ENCODE measurements around the gene FASN. TPM values are rescaled to one million over a fixed set of nuclear protein-coding genes. Genes with fewer than 3 reads are reported as not detected.

Gene FASN
- total and polyA plus RNA-seq, 2 of the 13 experiments (the other 11 are each of a cell fraction or from before 2014, with no cell fraction given) = 51.7 to 101 TPM

DNA sequence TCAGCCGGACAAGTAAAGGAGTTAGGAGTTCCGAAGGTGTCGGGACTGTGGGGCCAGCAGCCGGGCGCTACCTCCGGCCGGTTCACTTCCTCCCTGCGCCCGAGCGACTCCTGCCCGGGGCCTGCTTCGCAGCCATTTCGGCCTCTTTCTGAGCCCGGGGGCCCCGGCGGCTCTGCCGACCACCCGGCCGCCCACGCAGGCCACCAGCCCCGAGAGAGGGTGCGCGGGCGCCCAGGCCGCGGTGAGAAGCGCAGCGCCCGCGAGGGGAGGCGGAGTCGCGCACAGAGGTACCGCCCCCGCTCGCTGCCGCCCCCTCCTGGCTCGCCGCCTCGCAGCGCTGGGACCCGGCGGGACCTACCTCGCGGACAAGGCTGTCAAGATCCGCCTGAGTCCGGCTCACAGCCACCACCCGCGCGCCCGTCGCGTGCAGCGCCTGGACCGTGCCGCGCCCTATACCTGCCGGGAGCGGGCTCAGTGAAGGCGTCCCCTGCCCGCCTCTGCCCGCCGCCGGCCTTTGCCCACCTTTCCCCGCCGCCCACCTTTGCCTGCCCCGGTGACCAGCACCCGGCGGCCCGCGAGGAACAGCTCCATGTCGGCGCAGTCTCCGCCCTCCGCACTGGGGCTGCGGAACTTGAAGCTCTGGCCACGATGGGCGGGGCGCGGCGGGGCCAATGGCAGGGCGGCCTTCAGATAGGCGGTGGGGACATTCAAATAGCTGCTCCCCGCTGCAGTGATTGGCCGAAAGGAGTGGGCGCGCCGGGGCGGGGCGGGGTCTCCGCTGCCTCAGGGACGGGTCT, 60.7 kb downstream of the FASN start, which contains the start of gene DCXR (continued):
- TF ChIP-seq ZNF574 (CRISPR knock-in tag; IDR thresholded peaks at IDR 0.05) = peak; percentile 85
- TF ChIP-seq, protein P1, sequence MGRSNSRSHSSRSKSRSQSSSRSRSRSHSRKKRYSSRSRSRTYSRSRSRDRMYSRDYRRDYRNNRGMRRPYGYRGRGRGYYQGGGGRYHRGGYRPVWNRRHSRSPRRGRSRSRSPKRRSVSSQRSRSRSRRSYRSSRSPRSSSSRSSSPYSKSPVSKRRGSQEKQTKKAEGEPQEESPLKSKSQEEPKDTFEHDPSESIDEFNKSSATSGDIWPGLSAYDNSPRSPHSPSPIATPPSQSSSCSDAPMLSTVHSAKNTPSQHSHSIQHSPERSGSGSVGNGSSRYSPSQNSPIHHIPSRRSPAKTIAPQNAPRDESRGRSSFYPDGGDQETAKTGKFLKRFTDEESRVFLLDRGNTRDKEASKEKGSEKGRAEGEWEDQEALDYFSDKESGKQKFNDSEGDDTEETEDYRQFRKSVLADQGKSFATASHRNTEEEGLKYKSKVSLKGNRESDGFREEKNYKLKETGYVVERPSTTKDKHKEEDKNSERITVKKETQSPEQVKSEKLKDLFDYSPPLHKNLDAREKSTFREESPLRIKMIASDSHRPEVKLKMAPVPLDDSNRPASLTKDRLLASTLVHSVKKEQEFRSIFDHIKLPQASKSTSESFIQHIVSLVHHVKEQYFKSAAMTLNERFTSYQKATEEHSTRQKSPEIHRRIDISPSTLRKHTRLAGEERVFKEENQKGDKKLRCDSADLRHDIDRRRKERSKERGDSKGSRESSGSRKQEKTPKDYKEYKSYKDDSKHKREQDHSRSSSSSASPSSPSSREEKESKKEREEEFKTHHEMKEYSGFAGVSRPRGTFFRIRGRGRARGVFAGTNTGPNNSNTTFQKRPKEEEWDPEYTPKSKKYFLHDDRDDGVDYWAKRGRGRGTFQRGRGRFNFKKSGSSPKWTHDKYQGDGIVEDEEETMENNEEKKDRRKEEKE (IDR thresholded peaks at IDR 0.05) = no peak
- TF ChIP-seq RBAK (CRISPR knock-in tag; IDR thresholded peaks at IDR 0.05) = no peak
- peak; percentile 44; the same call in 1 of the 2 replicates for TF ChIP-seq BCL6 (CRISPR knock-in tag; IDR thresholded peaks at IDR 0.05)
- no peak for TF ChIP-seq RFX3 (CRISPR knock-in tag; IDR thresholded peaks at IDR 0.05)
- TF ChIP-seq TRAFD1 (CRISPR knock-in tag; IDR thresholded peaks at IDR 0.05; ENCODE audit: borderline replicate concordance) = no peak
- TF ChIP-seq, protein P2, sequence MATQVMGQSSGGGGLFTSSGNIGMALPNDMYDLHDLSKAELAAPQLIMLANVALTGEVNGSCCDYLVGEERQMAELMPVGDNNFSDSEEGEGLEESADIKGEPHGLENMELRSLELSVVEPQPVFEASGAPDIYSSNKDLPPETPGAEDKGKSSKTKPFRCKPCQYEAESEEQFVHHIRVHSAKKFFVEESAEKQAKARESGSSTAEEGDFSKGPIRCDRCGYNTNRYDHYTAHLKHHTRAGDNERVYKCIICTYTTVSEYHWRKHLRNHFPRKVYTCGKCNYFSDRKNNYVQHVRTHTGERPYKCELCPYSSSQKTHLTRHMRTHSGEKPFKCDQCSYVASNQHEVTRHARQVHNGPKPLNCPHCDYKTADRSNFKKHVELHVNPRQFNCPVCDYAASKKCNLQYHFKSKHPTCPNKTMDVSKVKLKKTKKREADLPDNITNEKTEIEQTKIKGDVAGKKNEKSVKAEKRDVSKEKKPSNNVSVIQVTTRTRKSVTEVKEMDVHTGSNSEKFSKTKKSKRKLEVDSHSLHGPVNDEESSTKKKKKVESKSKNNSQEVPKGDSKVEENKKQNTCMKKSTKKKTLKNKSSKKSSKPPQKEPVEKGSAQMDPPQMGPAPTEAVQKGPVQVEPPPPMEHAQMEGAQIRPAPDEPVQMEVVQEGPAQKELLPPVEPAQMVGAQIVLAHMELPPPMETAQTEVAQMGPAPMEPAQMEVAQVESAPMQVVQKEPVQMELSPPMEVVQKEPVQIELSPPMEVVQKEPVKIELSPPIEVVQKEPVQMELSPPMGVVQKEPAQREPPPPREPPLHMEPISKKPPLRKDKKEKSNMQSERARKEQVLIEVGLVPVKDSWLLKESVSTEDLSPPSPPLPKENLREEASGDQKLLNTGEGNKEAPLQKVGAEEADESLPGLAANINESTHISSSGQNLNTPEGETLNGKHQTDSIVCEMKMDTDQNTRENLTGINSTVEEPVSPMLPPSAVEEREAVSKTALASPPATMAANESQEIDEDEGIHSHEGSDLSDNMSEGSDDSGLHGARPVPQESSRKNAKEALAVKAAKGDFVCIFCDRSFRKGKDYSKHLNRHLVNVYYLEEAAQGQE (IDR thresholded peaks at IDR 0.05; ENCODE audit: borderline replicate concordance in 1 of 2, low read depth in 1 of 2, low read length in 2 of 2) = no peak
- TF ChIP-seq JUN (CRISPR knock-in tag; IDR thresholded peaks at IDR 0.05) = no peak
- TF ChIP-seq MTF2 (CRISPR knock-in tag; IDR thresholded peaks at IDR 0.05; ENCODE audit: borderline replicate concordance) = peak; percentile 94; the same call in 1 of the 2 replicates
- TF ChIP-seq KLF13 (CRISPR knock-in tag; IDR thresholded peaks at IDR 0.05) = no peak
- peak; percentile 85; the same call in 1 of the 2 replicates for TF ChIP-seq NCOA1 (CRISPR knock-in tag; IDR thresholded peaks at IDR 0.05)
- TF ChIP-seq, protein P3, sequence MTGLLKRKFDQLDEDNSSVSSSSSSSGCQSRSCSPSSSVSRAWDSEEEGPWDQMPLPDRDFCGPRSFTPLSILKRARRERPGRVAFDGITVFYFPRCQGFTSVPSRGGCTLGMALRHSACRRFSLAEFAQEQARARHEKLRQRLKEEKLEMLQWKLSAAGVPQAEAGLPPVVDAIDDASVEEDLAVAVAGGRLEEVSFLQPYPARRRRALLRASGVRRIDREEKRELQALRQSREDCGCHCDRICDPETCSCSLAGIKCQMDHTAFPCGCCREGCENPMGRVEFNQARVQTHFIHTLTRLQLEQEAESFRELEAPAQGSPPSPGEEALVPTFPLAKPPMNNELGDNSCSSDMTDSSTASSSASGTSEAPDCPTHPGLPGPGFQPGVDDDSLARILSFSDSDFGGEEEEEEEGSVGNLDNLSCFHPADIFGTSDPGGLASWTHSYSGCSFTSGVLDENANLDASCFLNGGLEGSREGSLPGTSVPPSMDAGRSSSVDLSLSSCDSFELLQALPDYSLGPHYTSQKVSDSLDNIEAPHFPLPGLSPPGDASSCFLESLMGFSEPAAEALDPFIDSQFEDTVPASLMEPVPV (CRISPR knock-in tag; IDR thresholded peaks at IDR 0.05) = peak; percentile 83
- TF ChIP-seq AHR (CRISPR knock-in tag; IDR thresholded peaks at IDR 0.05) = peak; percentile 91; the same call in 1 of the 2 replicates
- TF ChIP-seq, protein P4, sequence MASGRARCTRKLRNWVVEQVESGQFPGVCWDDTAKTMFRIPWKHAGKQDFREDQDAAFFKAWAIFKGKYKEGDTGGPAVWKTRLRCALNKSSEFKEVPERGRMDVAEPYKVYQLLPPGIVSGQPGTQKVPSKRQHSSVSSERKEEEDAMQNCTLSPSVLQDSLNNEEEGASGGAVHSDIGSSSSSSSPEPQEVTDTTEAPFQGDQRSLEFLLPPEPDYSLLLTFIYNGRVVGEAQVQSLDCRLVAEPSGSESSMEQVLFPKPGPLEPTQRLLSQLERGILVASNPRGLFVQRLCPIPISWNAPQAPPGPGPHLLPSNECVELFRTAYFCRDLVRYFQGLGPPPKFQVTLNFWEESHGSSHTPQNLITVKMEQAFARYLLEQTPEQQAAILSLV (CRISPR knock-in tag; IDR thresholded peaks at IDR 0.05; ENCODE audit: borderline replicate concordance) = peak; percentile 98

Measured in HepG2 (cell line).